A673 (cell line): Measurements from ENCODE around the gene ATG14.

Source experiments
- EZH2 ChIP-seq: fragments of 200-600 bp; sonication (generic); IDR thresholded peaks from 2 replicates; pipeline ENCODE4 v1.6.1; 2017; ENCODE audit warnings: borderline replicate concordance, low read depth, mild to moderate bottlenecking, mixed read lengths, antibody characterized with exemption, low read length; ENCODE audit not compliant: poor library complexity, severe bottlenecking
- TF ChIP-seq, protein P1 (sequence below): fragments of 300-800, 200-600 bp; sonication (generic); conservative IDR thresholded peaks from 2 replicates; pipeline ENCODE4 v1.5.1; 2017; ENCODE audit warnings: low read depth, mild to moderate bottlenecking, antibody characterized with exemption, low read length, moderate library complexity, mixed read lengths

DNA sequence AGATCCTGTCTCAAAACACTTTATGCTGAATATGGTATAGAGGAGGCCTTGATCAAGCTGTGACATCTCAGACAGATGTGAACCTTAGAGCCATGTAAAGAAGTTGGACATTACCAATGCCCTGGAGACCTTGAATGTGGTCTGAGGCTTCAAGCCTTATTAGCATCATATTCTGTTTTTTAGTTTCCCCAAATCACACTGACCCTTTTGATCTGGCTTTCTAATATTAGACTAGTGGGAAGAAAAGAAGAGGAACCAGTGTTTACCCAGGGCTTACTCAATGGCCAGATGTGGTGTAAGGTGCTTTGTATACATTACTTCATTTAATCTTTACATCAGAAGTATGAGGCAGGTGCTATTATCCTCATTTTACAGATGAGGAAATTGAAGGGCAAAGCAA is 39.4 kb upstream of the ATG14 start:
- TF ChIP-seq, protein P1, sequence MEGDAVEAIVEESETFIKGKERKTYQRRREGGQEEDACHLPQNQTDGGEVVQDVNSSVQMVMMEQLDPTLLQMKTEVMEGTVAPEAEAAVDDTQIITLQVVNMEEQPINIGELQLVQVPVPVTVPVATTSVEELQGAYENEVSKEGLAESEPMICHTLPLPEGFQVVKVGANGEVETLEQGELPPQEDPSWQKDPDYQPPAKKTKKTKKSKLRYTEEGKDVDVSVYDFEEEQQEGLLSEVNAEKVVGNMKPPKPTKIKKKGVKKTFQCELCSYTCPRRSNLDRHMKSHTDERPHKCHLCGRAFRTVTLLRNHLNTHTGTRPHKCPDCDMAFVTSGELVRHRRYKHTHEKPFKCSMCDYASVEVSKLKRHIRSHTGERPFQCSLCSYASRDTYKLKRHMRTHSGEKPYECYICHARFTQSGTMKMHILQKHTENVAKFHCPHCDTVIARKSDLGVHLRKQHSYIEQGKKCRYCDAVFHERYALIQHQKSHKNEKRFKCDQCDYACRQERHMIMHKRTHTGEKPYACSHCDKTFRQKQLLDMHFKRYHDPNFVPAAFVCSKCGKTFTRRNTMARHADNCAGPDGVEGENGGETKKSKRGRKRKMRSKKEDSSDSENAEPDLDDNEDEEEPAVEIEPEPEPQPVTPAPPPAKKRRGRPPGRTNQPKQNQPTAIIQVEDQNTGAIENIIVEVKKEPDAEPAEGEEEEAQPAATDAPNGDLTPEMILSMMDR: no peak
- no peak for TF ChIP-seq EZH2
